NAMALWA (cell line): ENCODE results near the gene VWA3A.
A peak's percentile ranks its signal among the peaks of the same experiment; 100 is the strongest.
"Not testable (repeated sequence)": the region's sequence is repeated elsewhere in the genome, so short reads cannot be mapped to it uniquely, and the experiment has no call there.

Source experiments
- DNase-seq: peaks from one replicate; pipeline ENCODE4 v3.0.0-alpha.2; 2015; ENCODE audit warnings: low spot score

The VWA3A gene

DNA sequence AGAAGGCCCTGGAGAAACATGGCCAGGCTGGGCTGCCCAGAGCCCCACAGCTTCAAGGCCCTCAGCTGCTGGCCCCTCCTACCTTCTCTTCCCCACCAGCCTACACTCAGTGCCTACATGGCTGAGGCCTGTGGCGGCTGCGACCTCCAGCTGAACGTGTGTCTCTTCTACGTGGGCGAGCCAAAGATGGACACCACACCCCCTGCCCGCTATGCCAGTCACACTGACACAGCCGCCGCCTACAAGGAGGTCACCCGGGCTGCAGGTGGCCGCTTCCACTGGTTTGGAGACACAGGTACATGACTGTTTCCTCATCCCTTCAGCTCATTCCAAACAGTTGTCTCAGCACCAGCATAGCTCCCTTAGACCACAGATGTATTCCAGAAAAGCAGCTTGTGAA, 40.5 kb downstream of the VWA3A start:
- no peak for DNase-seq

DNA sequence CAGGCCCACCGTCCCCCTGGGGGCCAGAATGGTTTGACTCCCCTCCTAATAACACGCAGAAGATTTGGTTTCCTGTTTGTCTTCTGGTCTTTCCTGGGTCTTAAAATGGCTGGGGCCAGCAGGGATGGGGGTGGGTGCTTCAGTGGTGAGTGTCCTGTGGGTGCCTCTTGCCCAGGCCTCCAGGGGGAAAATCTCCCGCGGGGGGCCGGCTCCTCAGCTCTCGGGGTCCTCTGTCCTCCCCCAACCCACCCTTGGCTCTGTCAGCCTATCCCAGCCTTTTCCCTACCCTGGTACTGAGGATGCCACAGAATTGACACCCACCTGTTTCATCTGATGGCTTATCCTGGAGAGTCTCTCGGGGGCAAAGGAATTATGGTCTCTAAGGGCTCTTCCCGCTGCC, 46.1 kb downstream of the VWA3A start:
- DNase-seq = no peak

DNA sequence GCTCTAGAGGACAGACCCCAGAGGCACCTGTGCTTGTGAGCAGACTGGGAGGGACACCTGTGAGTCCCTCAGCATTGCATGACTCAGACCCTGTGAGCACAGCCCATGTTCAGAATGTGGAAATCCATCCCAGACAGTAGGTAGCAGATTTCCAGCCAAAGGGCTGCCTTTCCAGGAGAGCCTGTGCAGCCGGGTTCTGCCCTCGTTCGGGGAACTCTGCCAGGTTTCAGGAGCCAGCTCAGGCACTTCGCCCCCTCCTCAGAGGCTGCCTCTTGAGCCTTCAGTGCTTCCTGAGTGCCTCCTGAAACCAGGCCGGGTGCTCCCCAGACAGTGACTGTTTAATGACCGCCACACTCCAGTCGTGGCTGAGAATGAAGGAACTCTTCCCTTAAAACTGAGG, 46.7 kb downstream of the VWA3A start:
- DNase-seq = no peak

DNA sequence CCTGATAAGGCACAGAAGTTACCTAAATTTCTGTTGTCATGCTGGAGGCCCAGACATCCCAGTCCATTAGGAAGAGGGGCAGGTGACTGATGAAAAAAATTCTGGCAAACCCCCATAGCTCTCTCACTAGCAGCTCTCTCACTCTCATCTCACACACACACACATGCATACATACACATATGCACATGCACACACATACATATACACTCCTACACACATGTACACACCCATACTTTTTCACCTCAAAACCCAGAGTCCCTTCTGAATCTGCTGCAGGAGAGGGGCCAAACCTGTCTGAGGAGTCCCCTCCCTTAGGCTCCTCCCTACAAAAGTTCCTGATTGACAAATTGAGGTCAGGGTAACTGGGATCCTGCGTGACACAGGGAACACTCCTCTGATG, 47.4 kb downstream of the VWA3A start:
- DNase-seq = no peak

DNA sequence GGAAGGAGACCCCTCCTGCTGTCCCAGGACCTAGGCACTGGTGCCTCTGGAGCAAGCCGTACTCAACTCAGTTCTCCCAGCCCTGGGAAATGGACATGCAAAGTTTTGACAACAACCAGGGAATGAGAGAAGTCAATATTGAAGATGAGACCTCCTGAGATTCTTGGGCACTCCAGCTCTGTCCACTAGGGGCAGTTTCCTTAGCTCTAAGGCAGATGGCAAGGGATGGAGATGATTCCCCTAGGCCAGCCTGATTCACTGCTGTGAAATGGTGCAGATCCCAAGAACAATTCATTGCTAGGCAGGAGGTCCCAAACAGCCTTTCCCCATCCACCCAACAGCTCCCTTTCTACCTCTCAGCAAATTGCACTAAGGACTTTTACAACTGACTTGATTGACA, 49.4 kb downstream of the VWA3A start:
- DNase-seq = peak; percentile 44

DNA sequence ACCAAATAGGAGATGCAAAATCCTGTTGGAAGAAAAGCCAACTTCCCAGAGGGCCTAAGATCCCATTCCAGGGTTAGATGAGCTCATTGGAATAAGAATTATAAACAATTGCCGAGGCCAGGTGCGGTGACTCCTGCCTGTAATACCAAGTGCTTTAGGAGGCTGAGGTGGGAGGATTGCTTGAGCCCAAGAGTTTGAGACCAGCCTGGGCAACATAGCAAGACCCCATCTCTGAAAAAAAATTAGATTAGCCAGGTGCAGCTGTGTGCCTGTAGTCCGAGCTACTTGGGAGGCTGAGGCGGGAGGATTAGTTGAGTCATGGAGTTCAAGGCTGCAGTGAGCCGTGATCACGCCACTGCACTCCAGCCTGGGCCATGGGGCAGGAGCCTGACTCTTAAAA, 52.2 kb downstream of the VWA3A start:
- no peak for DNase-seq

DNA sequence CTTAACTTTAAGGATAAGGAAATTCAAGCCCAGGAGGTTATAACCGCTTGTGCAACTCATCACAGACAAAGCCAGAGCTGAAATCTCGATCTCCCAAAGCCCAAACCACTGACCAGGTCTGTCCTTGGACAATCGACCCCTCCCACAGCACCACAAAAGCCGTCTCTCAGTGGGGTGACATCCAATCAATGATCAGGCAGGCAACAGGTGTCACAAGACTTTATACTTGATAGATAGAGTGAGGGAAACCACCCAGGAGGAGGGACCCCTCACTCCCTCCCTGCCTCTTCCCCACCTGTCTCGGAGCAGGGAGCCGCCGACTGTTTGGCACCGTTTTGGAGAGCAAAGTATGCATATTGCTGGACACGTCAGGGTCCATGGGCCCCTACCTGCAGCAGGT, 55.5 kb downstream of the VWA3A start:
- DNase-seq = no peak

DNA sequence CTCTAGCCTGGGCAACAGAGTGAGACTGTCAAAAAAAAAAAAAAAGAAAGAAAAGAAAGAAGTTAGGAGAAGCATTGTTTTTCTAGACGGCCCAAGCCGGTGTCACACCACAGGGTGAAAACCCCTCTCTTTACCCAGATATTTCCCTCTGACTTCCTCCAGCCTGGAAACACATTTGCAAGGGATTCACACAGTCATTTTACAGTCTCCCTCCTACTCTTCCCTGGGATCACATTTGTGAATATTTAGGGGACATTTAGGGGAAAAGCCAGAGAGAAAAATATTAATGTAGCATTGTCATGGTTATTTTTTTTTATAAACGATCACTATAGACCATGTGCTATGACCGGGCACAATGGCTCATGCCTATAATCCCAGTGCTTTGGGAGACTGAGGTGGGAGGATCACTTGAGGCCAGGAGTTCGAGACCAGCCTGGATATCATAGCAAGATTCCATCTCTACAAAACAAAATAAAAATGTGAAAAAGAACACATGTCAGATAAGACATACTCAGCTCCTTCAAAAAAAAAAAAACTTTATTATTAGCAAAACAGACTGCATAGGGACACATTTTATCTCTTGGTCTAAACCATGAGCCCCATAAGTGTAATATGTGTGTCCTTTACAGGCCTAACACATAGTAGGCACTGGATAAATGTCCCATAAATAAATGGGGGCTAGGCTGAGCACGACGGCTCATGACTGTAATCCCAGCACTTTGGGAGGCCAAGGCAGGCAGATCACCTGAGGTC, 59.1 kb downstream of the VWA3A start:
- DNase-seq = no peak

DNA sequence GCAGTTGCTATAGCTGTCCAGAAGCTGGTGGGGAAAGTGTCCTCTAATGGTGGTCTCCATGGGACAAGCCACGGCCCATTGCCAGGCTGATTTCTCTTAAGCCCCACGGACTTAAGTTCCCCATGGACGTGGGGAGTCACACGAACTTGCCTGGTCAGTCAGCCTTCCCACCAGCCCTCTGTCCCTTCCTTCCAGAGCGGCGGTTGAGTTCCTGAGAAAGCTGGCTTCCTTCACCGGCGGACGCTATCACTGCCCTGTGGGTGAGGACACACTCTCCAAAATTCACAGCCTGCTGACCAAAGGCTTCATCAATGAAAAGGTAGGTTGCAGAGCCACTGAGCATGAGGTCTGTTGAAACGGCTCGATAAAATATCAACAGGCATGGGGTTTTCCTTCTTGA, 60.0 kb downstream of the VWA3A start:
- DNase-seq = no peak

DNA sequence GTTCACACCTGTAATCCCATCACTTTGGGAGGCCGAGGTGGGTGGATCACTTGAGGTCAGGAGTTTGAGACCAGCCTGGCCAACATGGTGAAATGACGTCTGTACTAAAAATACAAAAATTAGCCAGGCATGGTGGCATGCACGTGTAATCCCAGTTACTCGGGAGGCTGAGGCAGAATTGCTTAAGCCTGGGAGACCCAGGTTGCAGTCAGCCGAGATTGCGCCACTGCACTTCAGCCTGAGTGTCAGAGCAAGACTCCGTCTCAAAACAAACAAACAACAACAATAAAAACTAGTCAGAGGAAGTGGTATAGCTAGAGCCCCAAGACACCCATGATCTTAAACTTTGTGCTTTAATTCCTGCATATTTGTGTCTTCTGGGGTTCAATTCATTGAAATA, 60.7 kb downstream of the VWA3A start:
- DNase-seq = not testable (repeated sequence)

DNA sequence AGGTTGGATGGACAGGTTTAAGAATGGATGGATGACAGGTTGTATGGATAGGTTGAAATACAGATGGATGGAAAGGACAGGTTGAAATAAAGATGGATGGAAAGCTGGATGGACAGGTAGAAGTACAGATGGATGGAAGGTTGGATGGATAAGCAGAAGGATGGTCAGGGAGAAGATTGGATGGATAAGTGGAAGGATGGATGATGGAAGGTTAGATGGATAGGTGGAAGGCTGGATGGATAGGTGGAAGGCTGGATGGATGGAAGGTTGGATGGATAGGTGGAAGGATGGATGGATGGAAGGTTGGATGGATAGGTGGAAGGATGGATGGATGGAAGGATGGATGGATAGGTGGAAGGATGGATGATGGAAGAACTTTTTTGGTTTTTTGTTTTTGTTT, 69.1 kb downstream of the VWA3A start:
- no peak for DNase-seq

DNA sequence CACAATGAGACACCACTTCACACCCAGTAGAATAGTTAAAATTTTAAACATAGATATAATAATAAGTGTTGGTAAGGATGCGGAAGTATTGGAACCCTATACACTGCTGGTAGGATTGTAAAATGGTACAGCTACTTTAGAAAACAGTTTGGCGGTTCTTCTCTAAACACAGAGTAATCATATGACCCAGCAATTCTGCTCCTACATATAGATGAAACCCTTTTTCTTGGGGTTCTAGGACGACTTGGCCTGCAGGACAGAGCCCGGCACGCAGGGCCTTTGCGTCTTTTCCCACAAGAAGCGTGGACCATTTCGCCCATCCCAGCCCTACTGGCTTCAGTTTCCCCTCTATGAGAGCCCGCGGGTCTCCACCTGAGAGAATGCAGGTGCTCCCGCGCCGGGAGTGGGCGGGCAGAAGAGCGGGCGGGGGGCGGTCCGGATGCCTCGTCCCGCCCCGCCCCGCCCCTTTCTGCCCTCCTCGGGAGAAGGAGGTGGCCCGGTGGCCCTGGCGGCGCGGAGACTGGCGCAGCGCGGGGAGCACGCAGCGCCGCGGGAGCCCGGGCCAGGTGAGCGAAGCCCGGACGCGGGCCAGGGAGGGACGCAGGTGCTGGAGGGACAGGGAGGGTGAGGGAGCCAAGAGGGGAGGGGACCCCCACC, 69.8 kb downstream of the VWA3A start, which contains the start of gene SDR42E2:
SDR42E2 (plus strand) TSS at position 508 of the 657 bp plus-strand sequence. CDS start 3,077 bp downstream, outside the sequence.
- no peak for DNase-seq

DNA sequence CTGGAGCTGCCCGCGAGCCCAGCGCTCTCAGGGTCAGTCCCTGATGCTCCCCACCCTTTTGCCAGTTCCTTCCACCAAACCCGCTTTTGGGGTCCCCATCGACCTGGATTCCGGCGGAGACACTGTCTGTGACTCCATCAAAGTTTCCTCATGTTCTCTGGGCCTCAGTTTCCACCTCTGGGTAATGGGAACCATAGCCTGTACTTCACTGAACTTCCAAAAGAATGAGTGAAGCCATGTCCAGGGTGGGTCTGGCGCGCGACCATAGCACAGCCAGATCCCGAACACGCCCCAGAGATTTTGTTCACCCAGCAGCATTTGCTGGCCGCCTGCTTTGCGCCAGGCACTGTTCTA, 70.3 kb downstream of the VWA3A start:
- no peak for DNase-seq

DNA sequence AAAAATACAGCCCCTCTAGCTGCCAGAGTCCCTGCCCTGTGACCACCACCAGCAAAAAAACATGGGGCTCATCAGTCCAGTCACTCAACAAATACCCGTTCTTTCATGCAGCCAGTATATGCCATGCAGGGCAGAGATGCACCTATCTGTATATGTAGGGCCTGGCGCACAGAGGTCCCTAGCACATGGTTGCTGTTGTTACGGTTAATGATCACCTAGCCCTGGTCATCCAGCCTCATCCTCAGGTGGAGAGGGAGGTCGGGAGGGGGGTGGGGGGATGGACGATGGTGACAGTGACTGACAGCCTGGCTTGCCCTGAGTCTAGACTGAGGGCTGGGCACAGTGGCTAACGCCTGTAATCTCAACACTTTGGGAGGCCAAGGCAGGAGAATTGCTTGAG, 71.5 kb downstream of the VWA3A start:
- DNase-seq = no peak

DNA sequence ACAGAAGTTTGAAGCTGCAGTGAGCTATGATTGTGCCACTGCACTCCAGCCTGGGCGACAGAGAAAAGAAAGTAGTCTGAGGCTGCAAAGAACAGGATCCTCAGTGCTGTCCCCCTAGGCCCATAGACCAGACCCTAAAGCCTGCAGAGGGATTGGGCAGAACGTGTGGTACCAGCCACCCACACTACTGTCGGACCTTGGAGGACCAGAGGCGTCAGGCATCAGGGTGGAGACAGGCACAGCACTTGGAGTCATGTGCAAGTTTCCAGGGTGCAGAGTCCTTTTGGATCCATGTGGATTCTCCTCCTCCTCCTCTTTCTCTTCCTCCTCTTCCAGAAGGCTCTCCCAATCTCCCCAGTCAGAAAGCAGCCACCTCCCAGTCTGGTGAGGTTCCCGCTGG, 72.1 kb downstream of the VWA3A start:
- no peak for DNase-seq

DNA sequence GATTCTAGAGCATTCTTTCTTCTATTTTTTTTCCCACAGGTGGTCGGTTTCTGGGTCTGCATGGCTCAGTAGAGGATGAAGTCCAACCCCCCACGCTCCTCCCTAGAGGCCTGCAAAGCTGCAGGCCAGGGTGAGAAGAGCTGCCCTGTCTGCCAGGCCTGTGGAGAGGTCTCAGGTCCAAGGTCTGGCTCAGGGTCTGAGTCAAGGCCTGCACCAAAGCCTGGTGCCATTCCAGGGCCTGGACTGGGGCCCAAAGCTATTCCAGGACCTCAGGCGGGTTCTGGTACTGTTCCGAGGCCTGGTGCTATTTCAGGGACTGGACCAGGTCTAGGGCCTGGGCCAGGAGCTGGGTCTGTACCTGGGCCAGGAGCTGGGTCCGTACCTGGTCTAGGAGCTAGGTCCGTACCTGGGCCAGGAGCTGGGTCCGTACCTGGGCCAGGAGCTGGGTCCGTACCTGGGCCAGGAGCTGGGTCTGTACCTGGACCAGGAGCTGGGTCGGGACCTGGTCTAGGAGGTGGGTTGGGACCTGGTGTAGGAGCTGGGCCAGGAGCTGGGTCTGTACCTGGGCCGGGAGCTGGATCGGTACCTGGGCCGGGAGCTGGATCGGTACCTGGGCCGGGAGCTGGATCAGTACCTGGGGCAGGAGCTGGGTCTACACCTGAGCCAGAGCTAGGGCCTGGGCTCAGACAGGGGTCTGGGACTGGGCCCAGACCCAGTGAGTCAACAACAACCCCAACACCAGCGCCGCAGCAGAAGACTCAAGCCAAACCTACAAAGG, 73.4 kb downstream of the VWA3A start:
- no peak for DNase-seq

DNA sequence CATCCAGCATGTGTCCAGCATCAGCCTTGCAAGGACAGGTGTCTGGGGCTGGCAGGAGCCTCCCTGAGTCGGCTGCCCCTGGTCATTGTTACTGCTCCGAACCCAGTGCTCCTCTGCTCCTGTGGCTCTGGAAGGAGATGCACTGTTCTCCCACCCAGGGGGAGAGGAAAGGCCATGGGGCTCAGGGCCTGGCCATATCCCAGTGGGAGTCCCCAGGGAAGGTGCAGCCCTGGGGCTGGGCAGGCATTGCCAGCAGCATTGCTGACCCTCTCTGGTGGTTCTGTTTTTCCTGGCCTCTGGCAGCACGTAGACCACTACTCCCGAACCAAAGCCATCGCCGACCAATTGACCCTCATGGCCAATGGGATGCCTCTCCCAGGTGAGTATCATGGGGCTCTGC, 79.6 kb downstream of the VWA3A start:
- no peak for DNase-seq

DNA sequence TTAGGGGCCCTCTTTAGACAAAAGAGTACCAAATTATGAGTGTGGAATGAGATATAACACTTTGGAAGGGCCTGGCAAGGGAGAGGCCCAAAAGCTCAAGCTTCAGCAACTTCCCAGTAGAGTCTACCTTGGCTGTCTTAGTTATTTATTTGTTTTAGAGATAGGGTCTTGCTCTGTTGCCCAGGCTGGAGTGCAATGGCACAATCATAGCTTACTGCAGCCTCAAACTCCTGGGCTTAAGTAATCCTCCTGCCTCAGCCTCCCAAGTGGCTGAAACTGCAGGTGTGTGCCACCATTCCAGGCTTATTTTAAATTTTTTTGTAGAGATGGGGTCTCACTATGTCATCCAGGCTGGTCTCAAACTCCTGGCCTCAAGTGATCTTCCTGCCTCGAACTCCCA, 80.3 kb downstream of the VWA3A start:
- not testable (repeated sequence) for DNase-seq

DNA sequence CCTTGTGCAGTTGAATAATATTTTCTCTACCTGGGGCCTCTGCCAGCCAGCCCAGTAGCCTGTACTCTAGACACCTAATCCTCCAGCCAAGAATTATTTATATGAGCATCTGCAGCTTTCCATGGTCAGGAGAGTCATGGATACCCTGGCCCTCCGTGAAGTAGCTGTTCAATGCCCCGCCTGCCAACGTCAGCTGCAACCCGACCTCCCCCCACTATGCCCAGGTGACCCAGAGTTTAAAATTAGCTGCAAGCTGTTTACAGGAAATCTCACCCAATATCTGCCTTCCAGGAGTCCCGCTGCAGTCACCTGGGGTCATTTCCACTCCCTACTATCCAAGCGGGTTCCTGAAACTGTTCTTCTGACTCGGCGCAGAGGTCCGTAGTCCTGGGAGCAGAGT, 82.3 kb downstream of the VWA3A start:
- no peak for DNase-seq

DNA sequence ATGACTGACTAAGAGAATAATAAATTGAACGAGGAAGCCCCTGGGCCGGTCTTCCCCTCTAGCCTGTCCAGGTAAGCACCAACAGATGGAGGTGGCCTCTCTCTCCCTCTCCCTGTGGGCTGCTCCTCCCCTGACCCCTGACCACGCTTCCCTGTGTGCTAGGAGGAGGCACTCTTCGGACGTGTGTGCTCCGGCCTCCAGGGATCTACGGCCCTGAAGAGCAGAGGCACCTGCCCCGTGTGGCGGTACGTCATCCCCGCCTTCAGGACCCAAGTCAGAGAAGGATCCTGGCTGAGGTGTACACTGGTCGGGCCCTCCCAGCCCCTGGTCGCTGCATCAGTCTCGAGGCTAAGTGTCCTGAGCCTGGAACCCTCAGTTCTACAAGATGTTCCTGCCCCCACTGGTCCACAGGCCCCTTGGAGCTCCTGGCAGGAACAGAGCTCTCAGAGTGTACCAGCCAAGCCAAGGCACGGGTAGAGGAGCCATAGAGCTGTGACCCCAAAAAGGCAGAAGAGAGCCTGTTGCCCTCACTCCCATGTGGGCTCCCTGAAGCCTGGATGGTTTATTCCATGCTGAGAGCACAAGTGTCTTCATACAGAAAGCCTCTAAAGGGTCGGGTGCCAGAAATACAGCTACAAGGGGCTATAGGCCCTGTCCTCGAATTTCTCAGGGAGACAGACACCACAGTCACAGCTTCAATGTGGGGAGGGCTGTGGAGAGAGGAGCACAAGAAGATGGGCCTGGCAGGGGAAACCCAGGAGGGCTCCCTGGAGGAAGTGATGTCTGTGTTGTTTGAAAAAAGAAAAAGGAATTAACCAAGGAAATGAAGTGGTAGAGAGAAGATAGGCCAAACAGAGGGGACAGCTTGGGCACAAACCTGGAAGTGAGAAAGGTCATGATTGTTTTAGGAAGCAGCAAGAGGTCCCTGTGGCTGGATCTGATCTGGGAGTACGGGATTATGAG, 85.9 kb downstream of the VWA3A start:
- no peak for DNase-seq

DNA sequence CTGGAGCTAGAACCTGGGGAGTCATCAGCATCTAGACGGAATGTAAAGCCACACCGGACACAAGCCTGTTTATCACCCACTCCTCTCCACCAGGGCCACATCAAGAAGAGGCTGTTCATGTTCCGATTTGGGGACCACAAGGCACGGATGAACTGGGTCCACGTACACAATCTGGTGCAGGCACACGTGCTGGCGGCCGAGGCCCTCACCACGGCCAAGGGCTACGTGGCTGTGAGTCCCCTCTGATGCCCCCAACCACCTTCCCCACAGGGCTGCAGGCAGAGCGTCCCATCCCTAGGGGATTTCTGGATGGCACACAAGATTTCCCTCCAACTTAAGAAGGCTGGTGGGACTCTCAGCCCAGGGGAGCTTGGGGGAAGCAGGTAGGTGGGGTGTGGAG, 89.1 kb downstream of the VWA3A start:
- DNase-seq = no peak

DNA sequence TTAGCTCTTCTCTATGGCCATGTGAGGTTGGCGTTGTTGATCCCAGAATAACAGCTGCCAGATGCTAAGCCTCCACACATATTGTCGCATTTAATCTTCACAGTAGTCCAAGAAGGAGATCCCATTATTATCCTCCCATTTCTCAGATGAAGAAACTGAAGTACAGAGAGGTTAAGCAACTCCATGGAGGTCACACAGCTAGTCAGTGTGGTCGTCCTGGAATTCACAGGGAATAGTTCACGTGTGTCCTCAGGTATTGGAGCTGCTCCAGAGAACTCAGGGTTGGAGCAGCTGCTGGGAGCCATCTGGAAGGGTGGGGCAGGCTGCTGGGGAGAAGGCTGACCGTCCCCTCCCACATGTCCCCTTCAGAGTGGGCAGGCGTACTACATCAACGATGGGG, 89.5 kb downstream of the VWA3A start:
- DNase-seq = no peak
